A549 (cell line): ENCODE measurements around the gene PFDN2. TPM values are rescaled to one million over a fixed set of nuclear protein-coding genes. Genes with fewer than 3 reads are reported as not detected.
A peak's percentile ranks its signal among the peaks of the same experiment; 100 is the strongest.

Source experiments
- ATAC-seq, 2 experiments: fragments of 200-7000 bp in 1 of 2; fragments of >200 bp in 1 of 2; cut with Nextera tagmentation in 1 of 2; cut with Tn5 transposase in 1 of 2; 3 replicates each; pipeline versions ENCODE4 v1.8.0 to v1.9.1; 2018 to 2020; ENCODE audit warnings: mild to moderate bottlenecking in 1 of 2, moderate library complexity in 1 of 2
- CTCF ChIA-PET: fragments of 300-600 bp; sonication (Branson Sonifier 250); formaldehyde crosslinking; extraction: SDS; loops from one replicate; lab custom pipeline; 2021; ENCODE audit warnings: antibody characterized with exemption, inconsistent platforms; lab: Yijun Ruan, JAX
- POLR2A ChIA-PET: fragments of 350-600 bp; formaldehyde crosslinking; extraction: SDS; loops from one replicate; lab custom pipeline; 2021; ENCODE audit warnings: antibody characterized with exemption, inconsistent platforms; lab: Yijun Ruan, JAX
- DNase-seq, 2 experiments: peaks; one replicate each; pipeline versions ENCODE4 v3.0.0 to v3.0.0-alpha.2; 2011 to 2016; ENCODE audit warnings: low read depth in 1 of 2, low spot score in 1 of 2
- FAIRE-seq: peaks from 2 replicates; lab custom pipeline; 2011; peaks lifted over from hg19 to GRCh38; lab: Jason Lieb, UNC
- H3K27ac ChIP-seq, 2 experiments: fragments of >200 bp; sonication (Bioruptor Twin); formaldehyde crosslinking; 3 replicates each; pipeline ENCODE4 v1.5.1; 2016 to 2017
- H3K4me1 ChIP-seq: fragments of >200 bp; sonication (Bioruptor Twin); formaldehyde crosslinking; 3 replicates; pipeline ENCODE4 v1.6.1; 2016
- H3K4me2 ChIP-seq: fragments of >200 bp; sonication (Bioruptor Twin); formaldehyde crosslinking; 3 replicates; pipeline ENCODE4 v1.6.1; 2016
- H3K4me3 ChIP-seq: fragments of >200 bp; sonication (Bioruptor Twin); formaldehyde crosslinking; 3 replicates; pipeline ENCODE4 v1.5.1; 2016
- H3K9me3 ChIP-seq: fragments of >200 bp; sonication (Bioruptor Twin); formaldehyde crosslinking; 3 replicates; pipeline ENCODE4 v1.6.1; 2016
- ATOH8 ChIP-seq: fragments of 250-450 bp; sonication (Bioruptor Pico); IDR thresholded peaks from 2 replicates; pipeline ENCODE4 v1.5.0; 2020; ENCODE audit warnings: low read depth, mild to moderate bottlenecking, moderate library complexity
- BCL3 ChIP-seq: fragments of >200 bp; sonication (Bioruptor Twin); formaldehyde crosslinking; IDR thresholded peaks from 3 replicates; pipeline ENCODE4 v1.6.1; 2016
- CBX8 ChIP-seq: fragments of 200-600 bp; sonication (generic); IDR thresholded peaks from 2 replicates; pipeline ENCODE4 v1.6.1; 2016
- CHD2 ChIP-seq: fragments of 150-350 bp; IDR thresholded peaks from 2 replicates; pipeline ENCODE4 v1.6.1; 2014; ENCODE audit warnings: low read length; ENCODE audit not compliant: partially characterized antibody
- CHD4 ChIP-seq: fragments of 200-600 bp; sonication (generic); IDR thresholded peaks from 2 replicates; pipeline ENCODE4 v1.6.1; 2016; ENCODE audit warnings: antibody characterized with exemption, mild to moderate bottlenecking, borderline replicate concordance
- ELK1 ChIP-seq: fragments of 150-350 bp; IDR thresholded peaks from 2 replicates; pipeline ENCODE4 v1.6.1; 2014; ENCODE audit warnings: low read depth, mild to moderate bottlenecking, low read length
- ESRRA ChIP-seq: fragments of 150-350 bp; IDR thresholded peaks from 2 replicates; pipeline ENCODE4 v1.6.1; 2014; ENCODE audit warnings: mild to moderate bottlenecking, low read length, borderline replicate concordance
- HDAC2 ChIP-seq: fragments of 200-600 bp; sonication (generic); IDR thresholded peaks from 2 replicates; pipeline ENCODE4 v1.6.1; 2016
- HES2 ChIP-seq: fragments of >200 bp; sonication (Bioruptor Twin); formaldehyde crosslinking; IDR thresholded peaks from 2 replicates; pipeline ENCODE4 v1.6.1; 2016
- HOXA7 ChIP-seq: fragments of 250-450 bp; sonication (Bioruptor Pico); IDR thresholded peaks from 2 replicates; pipeline ENCODE4 v1.5.0; 2020; ENCODE audit warnings: mild to moderate bottlenecking, moderate library complexity
- HOXB5 ChIP-seq: fragments of 250-450 bp; sonication (Bioruptor Pico); IDR thresholded peaks from 2 replicates; pipeline ENCODE4 v1.5.0; 2020; ENCODE audit warnings: mild to moderate bottlenecking, moderate library complexity
- JUN ChIP-seq, 2 experiments: fragments of >200 bp; sonication (Bioruptor Twin); formaldehyde crosslinking; IDR thresholded peaks; 2 replicates in 1 of 2; 3 replicates in 1 of 2; pipeline ENCODE4 v1.6.1; 2016 to 2017
- MYC ChIP-seq: IDR thresholded peaks from 2 replicates; pipeline ENCODE4 v1.6.1; 2012; ENCODE audit warnings: mild to moderate bottlenecking, inconsistent platforms, low read length, improper control_type of control experiment, borderline replicate concordance
- PBX3 ChIP-seq: IDR thresholded peaks from 2 replicates; pipeline ENCODE4 v1.6.1; 2012
- PHF8 ChIP-seq: fragments of 200-600 bp; sonication (generic); IDR thresholded peaks from 2 replicates; pipeline ENCODE4 v1.6.1; 2016; ENCODE audit warnings: low read depth, mild to moderate bottlenecking, antibody characterized with exemption, moderate library complexity, borderline replicate concordance
- POLR2A ChIP-seq: IDR thresholded peaks from 2 replicates; pipeline ENCODE4 v1.6.1; 2012; ENCODE audit warnings: mild to moderate bottlenecking, low read length
- POLR2AphosphoS2 ChIP-seq: conservative IDR thresholded peaks from 2 replicates; pipeline ENCODE4 v1.6.1; 2012; ENCODE audit warnings: low read length, improper control_type of control experiment, inconsistent platforms
- RFX5 ChIP-seq: fragments of 450-650 bp; IDR thresholded peaks from 2 replicates; pipeline ENCODE4 v1.7.1; 2014; ENCODE audit warnings: antibody characterized with exemption, mild to moderate bottlenecking, moderate library complexity
- SMC3 ChIP-seq: fragments of >200 bp; sonication (Bioruptor Twin); formaldehyde crosslinking; IDR thresholded peaks from 3 replicates; pipeline ENCODE4 v1.6.1; 2018; ENCODE audit warnings: inconsistent platforms
- TFCP2L1 ChIP-seq: fragments of 250-450 bp; sonication (Bioruptor Pico); IDR thresholded peaks from 2 replicates; pipeline ENCODE4 v1.5.0; 2021; ENCODE audit warnings: mild to moderate bottlenecking
- TP53 ChIP-seq: fragments of 250-450 bp; sonication (Bioruptor Pico); IDR thresholded peaks from 2 replicates; pipeline ENCODE4 v1.5.0; 2021; ENCODE audit warnings: mild to moderate bottlenecking, moderate library complexity
- USF2 ChIP-seq: fragments of 450-650 bp; IDR thresholded peaks from 2 replicates; pipeline ENCODE4 v1.6.1; 2014; ENCODE audit warnings: antibody characterized with exemption
- ZSCAN20 ChIP-seq: fragments of 250-450 bp; sonication (Bioruptor Pico); IDR thresholded peaks from 2 replicates; pipeline ENCODE4 v1.8.0; 2022; ENCODE audit warnings: mild to moderate bottlenecking, moderate library complexity
- WGBS: methylation state at CpG from one replicate; pipeline ENCODE4 v1.1.6; 2017; ENCODE audit errors: missing lambda C conversion rate; 5-methylcytosine and 5-hydroxymethylcytosine counted together
- polyA plus RNA-seq, 4 experiments: library from polyadenylated mRNA; depleted of rRNA in 3 of 4; stranded (reverse); fragments of >200 nt; fragmentation: RNase III in 1 of 4; extraction: RNeasy Plus Mini Kit Qiagen cat#74134 plus additional on column Dnase treatment in 1 of 4; gene quantifications; 2 replicates in 3 of 4; 3 replicates in 1 of 4; pipeline ENCODE4 v1.2.3, GENCODE V29; 2011 to 2017

The PFDN2 gene
- polyA plus RNA-seq, 2 of the 4 experiments (the other 2 are of a cell fraction), result 179 to 187 TPM

GRCh38 chr1:161082996-161083747, 34.7 kb downstream of the PFDN2 start (continued):
- TF ChIP-seq PBX3, result no peak
- no peak for TF ChIP-seq PHF8
- no peak for TF ChIP-seq USF2
- TF ChIP-seq CBX8, result no peak

GRCh38 chr1:161082483-161082882, 35.4 kb downstream of the PFDN2 start:
- no peak overlapping the region for H3K4me3 ChIP-seq
- 92% methylated on average over 2 of the region's 2 CpGs for WGBS
- TF ChIP-seq TFCP2L1 (no peak), POLR2A (no peak), RFX5 (no peak), USF2 (no peak), MYC (no peak), JUN (IDR thresholded peaks at IDR 0.05) (no peak), ESRRA (no peak), ZSCAN20 (CRISPR knock-in tag) (no peak)
- CTCF ChIA-PET, result interaction anchor here (1.2 to 12.7 kb wide), 5 partner anchors 9 to 23 kb away, joined by 4 to 167 read pairs (median 6); partner anchors contain the start of gene KLHDC9
- FAIRE-seq (no peak), ATAC-seq (no peak), DNase-seq (no peak)
- H3K27ac ChIP-seq, result peak overlapping the region; percentile 88
- peaks cover 55% of the 10 kb centered on the region for H3K4me1 ChIP-seq
- no peaks in the 10 kb centered on the region for H3K9me3 ChIP-seq
- POLR2A ChIA-PET, result interaction anchor here (1.6 kb wide), 1 partner anchor 38 kb away, joined by 3 read pairs; no protein-coding TSS in a partner anchor
- H3K4me2 ChIP-seq, result peak overlapping the region; percentile 69

GRCh38 chr1:161081519-161081918, 36.3 kb downstream of the PFDN2 start:
- Histone ChIP-seq H3K9me3 (no peaks in the 10 kb centered on the region), H3K4me2 (no peak overlapping the region), H3K4me1 (peaks cover 53% of the 10 kb centered on the region), H3K27ac (peak overlapping the region; percentile 32 to 88), H3K4me3 (no peak overlapping the region)
- WGBS, result 84% methylated on average over 5 of the region's 5 CpGs
- ChIA-PET CTCF (interaction anchor here (2.6 to 12.7 kb wide), 2 partner anchors 10 to 15 kb away, joined by 15 to 167 read pairs; partner anchors contain the start of gene KLHDC9), POLR2A (interaction anchor here (1.6 kb wide), 1 partner anchor 37 kb away, joined by 3 read pairs; no protein-coding TSS in a partner anchor)
- no peak for TF ChIP-seq PHF8
- TF ChIP-seq HES2, result no peak
- TF ChIP-seq ELK1, result no peak
- TF ChIP-seq ATOH8 (CRISPR knock-in tag), result no peak
- no peak for TF ChIP-seq TFCP2L1
- no peak for TF ChIP-seq CHD2
- TF ChIP-seq CHD4, result no peak
- no peak for TF ChIP-seq POLR2A
- TF ChIP-seq HDAC2, result no peak
- TF ChIP-seq HOXB5 (CRISPR knock-in tag), result no peak
- TF ChIP-seq RFX5, result no peak
- no peak for TF ChIP-seq SMC3
- TF ChIP-seq PBX3, result no peak
- TF ChIP-seq POLR2AphosphoS2, result no peak
- no peak for TF ChIP-seq HOXA7
- no peak for TF ChIP-seq MYC
- TF ChIP-seq TP53, result no peak
- no peak for TF ChIP-seq BCL3
- DNase-seq (no peak), ATAC-seq (no peak), FAIRE-seq (no peak)
